Common myeloid progenitor, CD34-positive (primary cell): ENCODE measurements around the gene GPS2.

Source experiments
- CTCF ChIA-PET: fragments of 350-600 bp; sonication (Branson Sonifier 250); formaldehyde crosslinking; loops from one replicate; lab custom pipeline; 2021; ENCODE audit warnings: antibody characterized with exemption; lab: Charles Lee
- POLR2A ChIA-PET: fragments of 350-600 bp; sonication (Branson Sonifier 250); formaldehyde crosslinking; loops from one replicate; lab custom pipeline; 2021; ENCODE audit warnings: antibody characterized with exemption; lab: Charles Lee
- DNase-seq, 3 donors: peaks; one replicate each; pipeline versions ENCODE4 v3.0.0 to v3.0.0-alpha.2; 2013
- H3K27ac ChIP-seq, 2 experiments: 1 replicate in 1 of 2; 2 replicates in 1 of 2; pipeline ENCODE4 v1.7.0; 2013; ENCODE audit warnings: inconsistent platforms in 2 of 2, low read length in 2 of 2, mild to moderate bottlenecking in 2 of 2, low read depth in 1 of 2, moderate library complexity in 1 of 2; ENCODE audit not compliant: severe bottlenecking in 2 of 2, insufficient read depth in 1 of 2, poor library complexity in 1 of 2
- H3K27me3 ChIP-seq, 5 experiments: replicated peaks in 2 of 5; 1 replicate in 3 of 5; 2 replicates in 2 of 5; pipeline versions ENCODE4 v1.6.1 to v1.7.0; 2013; ENCODE audit warnings: low read length in 4 of 5, mild to moderate bottlenecking in 2 of 5, moderate library complexity in 2 of 5, inconsistent platforms in 1 of 5; ENCODE audit not compliant: insufficient read depth in 5 of 5, control insufficient read depth in 4 of 5
- H3K36me3 ChIP-seq, 4 experiments: 1 replicate in 2 of 4; 2 replicates in 2 of 4; pipeline versions ENCODE4 v1.6.1 to v1.7.0; 2013; ENCODE audit warnings: low read length in 3 of 4, control low read depth in 1 of 4, mild to moderate bottlenecking in 1 of 4; ENCODE audit not compliant: control insufficient read depth in 4 of 4, insufficient read depth in 4 of 4
- H3K4me1 ChIP-seq, 4 experiments: 1 replicate in 3 of 4; 2 replicates in 1 of 4; pipeline versions ENCODE4 v1.6.1 to v1.7.1; 2013; ENCODE audit warnings: low read length in 3 of 4, mild to moderate bottlenecking in 3 of 4, control low read depth in 1 of 4, inconsistent platforms in 1 of 4, moderate library complexity in 1 of 4; ENCODE audit not compliant: control insufficient read depth in 4 of 4, insufficient read depth in 4 of 4; ENCODE audit errors: control extremely low read depth in 1 of 4
- H3K4me3 ChIP-seq, 7 experiments: 1 replicate in 4 of 7; 2 replicates in 3 of 7; pipeline versions ENCODE4 v1.5.1 to v1.7.0; 2013; ENCODE audit warnings: mild to moderate bottlenecking in 7 of 7, low read length in 6 of 7, moderate library complexity in 6 of 7, inconsistent platforms in 2 of 7, low read depth in 2 of 7, control low read depth in 1 of 7; ENCODE audit not compliant: insufficient read depth in 4 of 7, control insufficient read depth in 1 of 7; ENCODE audit errors: extremely low read depth in 1 of 7
- H3K9me3 ChIP-seq, 5 experiments: 1 replicate in 4 of 5; 2 replicates in 1 of 5; pipeline versions ENCODE4 v1.6.1 to v1.7.1; 2013; ENCODE audit warnings: low read length in 4 of 5, mild to moderate bottlenecking in 2 of 5, inconsistent platforms in 1 of 5, low read depth in 1 of 5, moderate library complexity in 1 of 5; ENCODE audit not compliant: control insufficient read depth in 4 of 5, insufficient read depth in 2 of 5; ENCODE audit errors: control extremely low read depth in 1 of 5
- WGBS: methylation state at CpG from one replicate; pipeline ENCODE4 v1.1.5; 2013; ENCODE audit not compliant: insufficient coverage; 5-methylcytosine and 5-hydroxymethylcytosine counted together

Gene GPS2

GRCh38 chr17:7330638-7331015 is 15.5 kb upstream of the GPS2 start:
- Histone ChIP-seq H3K27ac (peak overlapping the region; percentile 7 to 71), H3K4me1 (peaks cover 8 to 48% (median 42%) of the 10 kb centered on the region in 4 experiments), H3K36me3 (peaks cover 0 to 16% (median 10%) of the 10 kb centered on the region in 4 experiments), H3K9me3 (no peaks in the 10 kb centered on the region), H3K27me3 (no peaks in the 10 kb centered on the region), H3K4me3 (peak overlapping the region in 6 of 7 experiments; percentile 27 to 97 (median 90))
- CTCF ChIA-PET, result interaction anchor here (0.8 to 12.8 kb wide), 4 partner anchors 12 to 34 kb away, joined by 3 to 314 read pairs (median 6); partner anchors contain the start of genes ACAP1 and TMEM95
- 77% methylated on average over 12 of the region's 13 CpGs for WGBS
- DNase-seq, result no peak
- POLR2A ChIA-PET, result no interaction called here

DNA sequence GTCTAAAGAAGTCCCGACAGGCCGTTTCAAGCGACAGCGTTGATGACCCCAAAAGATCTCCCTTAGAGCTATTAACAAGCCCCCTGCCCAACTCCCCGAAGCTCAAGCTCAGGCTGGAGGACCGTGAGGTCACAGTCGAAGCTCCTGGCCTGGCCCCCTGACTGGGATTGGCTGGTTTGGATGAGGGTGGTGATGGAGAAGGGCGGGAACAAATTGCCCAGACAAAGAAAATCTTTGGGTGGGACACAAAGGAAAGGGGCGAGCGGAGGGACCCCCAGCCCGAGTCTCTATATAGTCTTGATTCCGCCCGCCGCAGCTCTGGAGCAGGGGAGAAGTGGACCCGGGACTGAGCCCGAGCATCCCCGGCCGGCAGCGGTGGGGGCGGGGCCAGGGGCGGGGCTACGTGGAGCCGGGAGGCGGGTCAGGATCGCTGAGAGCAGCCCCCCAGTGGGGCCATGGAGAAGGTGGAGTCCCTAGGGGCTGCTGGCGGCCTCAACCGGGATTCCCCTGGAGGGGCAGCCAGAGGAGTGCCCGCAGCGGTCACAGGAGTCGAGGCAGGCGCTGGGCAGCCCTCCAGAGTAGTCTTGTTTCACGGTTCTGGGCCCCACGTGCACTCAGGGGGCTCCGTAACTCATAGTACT is 15.0 kb upstream of the GPS2 start:
- Histone ChIP-seq H3K9me3 (no peaks in the 10 kb centered on the region), H3K4me1 (peaks cover 5 to 43% (median 37%) of the 10 kb centered on the region in 4 experiments), H3K4me3 (peak overlapping the region; percentile 74 to 97 (median 90)), H3K27ac (peak overlapping the region; percentile 66 to 87), H3K36me3 (peaks cover 0 to 22% (median 14%) of the 10 kb centered on the region in 4 experiments), H3K27me3 (no peaks in the 10 kb centered on the region)
- CTCF ChIA-PET, result interaction anchor here (0.9 to 12.8 kb wide), 11 partner anchors 9 to 284 kb away, joined by 3 to 314 read pairs (median 4); partner anchors contain the start of genes ACAP1 and TMEM95
- DNase-seq, result peak; percentile 78 to 88 (median 87)
- 2% methylated on average over 13 of the region's 34 CpGs for WGBS
- POLR2A ChIA-PET, result interaction anchor here (0.6 to 1.0 kb wide), 2 partner anchors 21 to 109 kb away, joined by 3 to 4 read pairs; no protein-coding TSS in a partner anchor

- peaks cover 0 to 28% (median 19%) of the 10 kb centered on the region in 4 experiments for H3K36me3 ChIP-seq
- H3K4me1 ChIP-seq, result peaks cover 5 to 38% (median 33%) of the 10 kb centered on the region in 4 experiments
- WGBS, result 0% methylated on average over 38 of the region's 43 CpGs
- ChIA-PET POLR2A (interaction anchor here (1.0 kb wide), 1 partner anchor 20 kb away, joined by 4 read pairs; no protein-coding TSS in a partner anchor), CTCF (interaction anchor here (0.9 to 12.8 kb wide), 10 partner anchors 9 to 284 kb away, joined by 3 to 314 read pairs (median 5); partner anchors contain the start of genes ACAP1 and TMEM95)
- DNase-seq, result peak; percentile 99 to 100 (median 100)
- peak overlapping the region; percentile 74 to 97 (median 90) for H3K4me3 ChIP-seq
- no peaks in the 10 kb centered on the region for H3K27me3 ChIP-seq
- no peaks in the 10 kb centered on the region for H3K9me3 ChIP-seq
- H3K27ac ChIP-seq, result peak overlapping the region; percentile 66 to 87
Measured at GRCh38 chr17:7329374-7329996, 14.3 kb upstream of the GPS2 start.

DNA sequence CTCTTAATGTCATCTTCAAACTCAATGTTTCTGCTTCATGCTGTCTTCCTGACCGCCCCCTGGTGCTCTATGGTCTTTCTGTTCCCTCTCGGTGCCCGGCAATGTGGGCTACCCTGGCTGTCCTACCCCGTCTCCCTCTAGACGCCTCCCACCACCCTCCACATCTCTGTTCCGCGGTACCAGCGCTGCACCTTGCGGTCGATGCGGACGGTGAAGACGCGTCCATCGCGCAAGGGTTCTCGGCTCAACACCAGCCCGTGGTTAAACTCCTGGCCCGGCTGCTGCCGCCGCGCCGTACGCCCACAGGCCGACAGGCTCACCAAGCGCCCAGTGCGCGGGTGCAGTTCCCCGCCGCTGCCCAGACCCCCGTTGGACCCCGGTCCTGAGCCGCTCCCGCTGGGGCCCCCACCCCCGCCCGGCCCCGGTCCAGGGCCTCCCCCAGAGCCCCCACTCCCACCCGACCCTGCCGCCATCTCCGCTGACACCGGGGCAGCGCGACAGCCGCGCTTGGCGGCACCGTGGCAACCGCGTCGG is 13.7 kb upstream of the GPS2 start, which contains the start of gene NEURL4:
Gene NEURL4 (minus strand): TSS at position 496 of the 534 bp plus-strand sequence. CDS start 23 bp downstream, at position 473.
- H3K36me3 ChIP-seq, result peaks cover 0 to 33% (median 24%) of the 10 kb centered on the region in 4 experiments
- H3K27ac ChIP-seq, result peak within 1 kb of the TSS; percentile 66 to 87
- H3K27me3 ChIP-seq, result no peaks in the 10 kb centered on the region
- DNase-seq, result no peak
- CTCF ChIA-PET, result interaction anchor here (1.4 to 12.8 kb wide), 6 partner anchors 9 to 32 kb away, joined by 4 to 314 read pairs (median 8); partner anchors contain the start of genes ACAP1 and TMEM95
- POLR2A ChIA-PET, result interaction anchor here (0.7 to 1.0 kb wide), 2 partner anchors 20 to 156 kb away, joined by 3 to 4 read pairs; partner anchors contain the start of gene POLR2A
- 0% methylated on average over 38 of the region's 50 CpGs for WGBS
- H3K4me3 ChIP-seq, result peak within 1 kb of the TSS; percentile 74 to 97 (median 90)
- peaks cover 5 to 38% (median 32%) of the 10 kb centered on the region in 4 experiments for H3K4me1 ChIP-seq
- H3K9me3 ChIP-seq, result no peaks in the 10 kb centered on the region

GRCh38 chr17:7328009-7328408 is 12.8 kb upstream of the GPS2 start:
- 88% methylated on average over 1 of the region's 1 CpG for WGBS
- no peaks in the 10 kb centered on the region for H3K9me3 ChIP-seq
- DNase-seq, result no peak
- H3K4me1 ChIP-seq, result peaks cover 5 to 38% (median 32%) of the 10 kb centered on the region in 4 experiments
- ChIA-PET POLR2A (interaction anchor here (0.7 kb wide), 1 partner anchor 156 kb away, joined by 3 read pairs; the partner anchor contains the start of gene POLR2A), CTCF (interaction anchor here (1.4 to 12.8 kb wide), 4 partner anchors 12 to 31 kb away, joined by 4 to 314 read pairs (median 10); partner anchors contain the start of gene ACAP1)
- H3K27me3 ChIP-seq, result no peaks in the 10 kb centered on the region
- peaks cover 2 to 42% (median 32%) of the 10 kb centered on the region in 4 experiments for H3K36me3 ChIP-seq
- peak overlapping the region in 1 of 2 experiments; percentile 87 for H3K27ac ChIP-seq
- peak overlapping the region in 4 of 7 experiments; percentile 90 to 97 (median 91) for H3K4me3 ChIP-seq

- CTCF ChIA-PET, result interaction anchor here (1.0 to 12.8 kb wide), 6 partner anchors 12 to 30 kb away, joined by 3 to 314 read pairs (median 9); partner anchors contain the start of genes ACAP1 and GPS2
- Histone ChIP-seq H3K27ac (no peak overlapping the region), H3K4me1 (peaks cover 5 to 35% (median 32%) of the 10 kb centered on the region in 4 experiments), H3K4me3 (peak overlapping the region in 1 of 7 experiments; percentile 90), H3K9me3 (no peaks in the 10 kb centered on the region), H3K36me3 (peaks cover 7 to 47% (median 37%) of the 10 kb centered on the region in 4 experiments), H3K27me3 (no peaks in the 10 kb centered on the region)
- POLR2A ChIA-PET, result no interaction called here
- no peak for DNase-seq
- 98% methylated on average over 9 of the region's 17 CpGs for WGBS
Measured at GRCh38 chr17:7327501-7327900, 12.3 kb upstream of the GPS2 start.
